Left renal cortex interstitium (tissue), 4 donors: ENCODE results near the gene CTSK. TPM values are rescaled to one million over a fixed set of nuclear protein-coding genes. Genes with fewer than 3 reads are reported as not detected.
"Not testable (repeated sequence)": the region's sequence is repeated elsewhere in the genome, so short reads cannot be mapped to it uniquely, and the experiment has no call there.

ENCODE experiments used
- DNase-seq, 4 donors: peaks; one replicate each; pipeline ENCODE4 v3.0.0-alpha.2; 2013; ENCODE audit warnings: low read depth in 4 of 4, low spot score in 2 of 4, missing footprints in 1 of 4
- polyA plus RNA-seq, 4 donors: library from polyadenylated mRNA; unstranded; fragments of 120-200 nt; gene quantifications; one replicate each; pipeline ENCODE4 v1.2.1, GENCODE V29; 2013; ENCODE audit not compliant: insufficient read length in 4 of 4

The CTSK gene
- polyA plus RNA-seq, result 10 to 100 TPM; 20.0 to 30.7 (median 29.8) TPM

GRCh38 chr1:150808121-150808520 is at the start of gene CTSK:
Gene CTSK (minus strand): TSS chr1:150808260. CDS start chr1:150806805, 1,455 bp downstream.
- DNase-seq, result no peak

- DNase-seq, result not testable (repeated sequence)
Measured at GRCh38 chr1:150852734-150853133, 44.7 kb upstream of the CTSK start.

- DNase-seq, result not testable (repeated sequence)
Measured at GRCh38 chr1:150850801-150851362, 42.8 kb upstream of the CTSK start.

- no peak for DNase-seq
Measured at GRCh38 chr1:150846473-150847146, 38.5 kb upstream of the CTSK start.

GRCh38 chr1:150843474-150843873 is 35.4 kb upstream of the CTSK start:
- DNase-seq, result no peak

- no peak for DNase-seq
Measured at GRCh38 chr1:150842964-150843363, 34.9 kb upstream of the CTSK start.

GRCh38 chr1:150842343-150842742 is 34.3 kb upstream of the CTSK start:
- no peak for DNase-seq

GRCh38 chr1:150841626-150842025 is 33.6 kb upstream of the CTSK start:
- no peak for DNase-seq

- DNase-seq, result not testable (repeated sequence)
Measured at GRCh38 chr1:150840850-150841249, 32.8 kb upstream of the CTSK start.

GRCh38 chr1:150836129-150836773 is 28.2 kb upstream of the CTSK start:
- DNase-seq, result peak in 2 of 4 donors; percentile 6 to 13

- not testable (repeated sequence) for DNase-seq
Measured at GRCh38 chr1:150833961-150834360, 25.9 kb upstream of the CTSK start.

GRCh38 chr1:150832597-150832996 is 24.5 kb upstream of the CTSK start:
- DNase-seq, result no peak

- no peak for DNase-seq
Measured at GRCh38 chr1:150829751-150830150, 21.7 kb upstream of the CTSK start.

GRCh38 chr1:150826299-150826698 is 18.2 kb upstream of the CTSK start:
- DNase-seq, result no peak

GRCh38 chr1:150820730-150821512 is 12.9 kb upstream of the CTSK start:
- DNase-seq, result no peak

- no peak for DNase-seq
Measured at GRCh38 chr1:150815871-150816270, 7.8 kb upstream of the CTSK start.

GRCh38 chr1:150813028-150813707 is 5.1 kb upstream of the CTSK start:
- DNase-seq, result no peak

GRCh38 chr1:150810958-150811659 is 3.0 kb upstream of the CTSK start:
- DNase-seq, result no peak

- DNase-seq, result no peak
Measured at GRCh38 chr1:150809651-150810050, 1.6 kb upstream of the CTSK start.

GRCh38 chr1:150808846-150809245 is 786 bp upstream of the CTSK start:
- DNase-seq, result no peak
